ENCODE measurements around the gene IL1B.

Gene IL1B

DNA sequence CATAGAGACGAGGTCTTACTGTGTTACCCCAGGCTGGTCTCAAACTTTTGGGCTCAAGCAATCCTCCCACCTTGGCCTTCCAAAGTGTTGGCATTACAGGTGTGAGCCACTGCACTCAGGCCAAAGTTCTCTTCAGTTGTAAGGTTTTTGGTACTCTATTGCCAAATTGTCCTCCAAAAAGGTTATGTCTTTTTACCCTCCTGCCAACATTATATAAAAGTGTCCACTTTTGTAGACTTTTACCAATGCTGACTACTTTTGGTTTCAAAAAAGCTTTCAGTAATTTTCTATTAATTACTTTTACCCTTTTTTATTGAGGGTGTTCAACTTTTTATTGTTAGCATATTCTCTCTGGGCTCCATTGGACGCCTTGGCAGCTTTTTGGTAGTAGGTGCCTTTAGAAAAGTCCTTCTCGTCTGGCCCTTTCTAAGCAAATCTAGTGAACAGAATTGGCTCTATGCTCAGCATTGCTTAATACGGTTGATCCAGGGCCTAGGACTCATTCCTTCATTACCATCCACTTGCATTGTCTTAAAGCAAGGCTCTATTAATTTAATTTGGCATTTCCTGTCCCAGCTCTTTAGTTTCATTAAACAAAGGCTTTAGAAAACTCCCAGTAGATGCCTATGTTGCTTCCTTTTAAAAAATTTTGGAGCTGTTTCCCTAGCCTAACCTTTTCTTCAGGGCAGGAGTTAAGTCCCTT lies 35.5 kb downstream of the IL1B start:
- DNase-seq: no peak

DNA sequence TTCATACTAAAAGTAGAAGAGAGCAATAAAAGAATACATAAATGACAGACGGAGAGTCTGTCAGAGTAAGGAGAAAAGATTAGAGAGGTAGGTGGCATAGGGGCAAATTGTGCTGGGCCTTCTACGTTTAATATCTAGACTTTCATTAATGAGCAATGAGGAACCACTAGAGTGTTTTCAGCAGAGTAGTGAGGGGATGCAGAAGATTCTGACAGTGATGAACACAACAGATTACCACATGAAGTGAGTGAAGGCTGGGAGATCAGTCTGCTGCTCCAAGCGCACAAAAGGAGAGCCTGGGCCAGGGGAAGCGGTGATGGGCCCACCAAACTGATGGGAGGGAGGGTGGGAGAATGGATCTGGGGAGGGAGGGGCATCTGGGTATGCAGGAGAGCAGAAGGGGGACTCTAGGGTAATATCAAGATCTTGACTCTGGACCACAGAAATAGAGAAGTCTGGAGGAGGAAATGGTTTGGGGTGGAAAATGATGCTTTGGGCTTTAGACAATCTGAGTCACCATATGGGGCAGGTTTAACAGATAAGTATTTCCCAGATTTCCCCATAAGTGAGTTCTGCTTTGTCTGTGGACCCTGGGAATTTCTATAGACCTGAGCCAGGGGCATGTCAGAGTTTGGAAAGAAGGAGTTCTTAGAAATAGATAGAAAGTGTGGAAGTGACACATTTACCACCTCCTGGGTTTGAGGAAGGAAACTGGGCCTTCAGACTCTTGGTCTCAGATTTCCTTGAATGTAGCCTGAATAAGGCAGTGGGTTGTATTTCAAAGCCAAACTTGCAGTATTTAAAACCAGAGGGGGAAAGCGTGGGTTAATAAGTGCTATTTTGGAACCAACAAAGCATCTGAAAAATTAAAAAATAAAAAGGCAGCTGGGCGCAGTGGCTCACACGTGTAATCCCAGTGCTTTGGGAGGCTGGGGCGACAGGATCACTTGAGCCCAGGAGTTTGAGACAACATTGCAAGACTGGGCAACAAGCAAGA lies 37.3 kb downstream of the IL1B start:
- peak; percentile 37 to 58 for DNase-seq

DNA sequence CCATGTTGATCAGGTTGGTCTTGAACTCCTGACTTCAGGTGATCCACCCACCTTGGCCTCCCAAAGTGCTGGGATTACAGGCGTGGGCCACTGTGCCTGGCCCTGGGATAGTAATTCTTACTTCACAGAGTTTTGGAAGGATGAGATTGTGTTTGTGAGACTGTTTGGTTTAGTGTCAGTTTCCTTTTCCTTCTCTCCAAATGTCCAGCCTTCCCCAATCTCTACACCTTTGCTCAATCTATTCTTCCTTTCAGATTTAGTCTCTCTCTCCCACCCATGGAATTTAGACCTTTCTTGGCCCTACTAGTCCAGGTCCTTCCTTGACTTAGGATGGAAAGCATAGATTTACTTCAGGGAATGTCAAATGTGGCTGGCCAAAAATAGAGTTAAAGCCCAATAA lies 40.1 kb downstream of the IL1B start:
- no peak for DNase-seq

DNA sequence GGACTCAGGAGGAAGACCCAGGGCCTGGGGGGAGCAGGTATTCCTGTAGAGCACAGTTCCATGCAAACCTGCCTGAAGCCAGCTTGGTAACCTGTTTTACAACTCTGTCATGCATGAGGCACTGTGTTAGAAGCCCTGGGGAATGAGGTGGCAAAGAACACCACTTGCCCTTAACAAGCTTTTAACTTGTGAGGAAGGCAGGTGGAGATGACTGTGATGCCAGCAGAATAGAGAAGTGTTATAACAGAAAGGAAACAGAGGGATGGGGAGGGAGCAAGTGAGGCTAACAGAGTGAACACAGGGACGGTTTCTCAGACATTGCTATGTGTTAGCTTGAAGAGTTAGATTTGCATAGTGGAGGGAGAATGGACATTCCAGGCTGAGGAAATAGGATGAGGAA lies 40.8 kb downstream of the IL1B start:
- peak; percentile 68 for DNase-seq

DNA sequence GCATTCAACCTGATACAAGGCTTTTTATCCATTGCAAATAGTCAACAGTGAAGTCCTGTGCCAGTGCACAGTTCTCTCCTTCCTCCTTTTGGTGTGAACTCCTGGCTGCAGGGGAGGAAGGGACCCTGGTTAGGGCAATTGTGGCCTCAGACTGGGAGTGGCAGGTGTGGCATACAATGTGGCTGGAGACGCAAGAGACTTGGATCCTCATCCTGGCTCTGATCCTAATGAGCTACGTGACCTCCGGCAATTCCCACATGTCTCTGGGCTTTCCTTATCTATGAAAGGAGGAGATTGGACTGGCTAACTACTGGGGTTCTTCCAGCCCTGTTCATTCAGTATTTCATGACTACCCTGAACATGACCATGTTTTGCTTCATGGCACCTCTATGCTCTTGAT lies 41.7 kb downstream of the IL1B start:
- DNase-seq: no peak

DNA sequence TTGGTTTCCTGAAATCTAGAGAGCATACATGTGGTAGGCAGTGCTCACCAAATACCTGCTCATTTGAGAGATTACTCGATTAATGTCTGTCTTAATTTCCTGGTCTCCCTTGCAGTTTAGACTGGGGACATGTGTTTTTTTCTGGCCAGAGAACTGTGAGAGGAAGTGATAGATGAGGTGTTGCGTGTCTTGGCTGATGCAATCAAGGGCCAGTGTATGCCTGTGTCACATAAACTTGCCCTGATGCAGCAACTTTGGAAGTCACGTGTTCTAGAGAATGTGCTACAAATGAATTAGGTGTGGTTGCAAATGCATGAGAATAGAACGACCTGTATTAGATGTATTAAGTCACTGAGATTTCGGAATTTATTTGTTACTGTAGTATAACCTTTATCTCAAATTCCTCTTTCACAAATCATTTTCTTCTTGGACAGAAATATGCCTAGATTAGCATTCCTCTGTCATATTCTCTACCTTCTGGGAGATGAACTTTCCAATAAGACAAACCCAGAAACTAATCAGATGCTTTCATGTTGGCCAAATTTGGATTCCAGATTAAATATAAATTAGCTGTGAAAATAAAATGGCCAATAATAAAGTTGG lies 42.3 kb downstream of the IL1B start:
- peak; percentile 93 to 94 for DNase-seq

DNA sequence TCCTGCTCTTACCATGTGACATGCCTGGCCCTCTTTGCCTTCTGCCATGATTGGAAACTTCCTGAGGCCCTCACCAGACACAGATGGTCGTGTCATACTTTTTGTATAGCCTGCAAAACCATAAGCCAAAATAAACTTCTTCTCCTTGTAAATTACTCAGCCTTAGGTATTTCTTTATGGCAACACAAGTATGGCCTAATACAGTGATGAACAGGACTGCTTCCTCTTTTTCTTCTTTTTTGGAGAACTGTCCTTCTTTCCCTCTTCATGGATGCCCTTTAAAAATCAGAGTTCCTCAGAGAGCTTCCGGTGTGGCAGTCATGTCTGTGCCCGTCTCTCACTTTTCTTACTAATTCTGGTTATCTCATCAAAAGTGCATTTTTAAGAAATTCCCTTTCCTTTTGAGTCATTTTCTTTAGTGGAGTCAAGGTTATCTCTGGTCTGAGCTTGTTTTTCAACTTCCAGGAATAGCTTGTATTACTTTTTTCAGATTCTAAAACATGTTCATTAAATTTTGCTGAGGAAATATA lies 43.1 kb downstream of the IL1B start:
- DNase-seq: peak; percentile 87 to 88

DNA sequence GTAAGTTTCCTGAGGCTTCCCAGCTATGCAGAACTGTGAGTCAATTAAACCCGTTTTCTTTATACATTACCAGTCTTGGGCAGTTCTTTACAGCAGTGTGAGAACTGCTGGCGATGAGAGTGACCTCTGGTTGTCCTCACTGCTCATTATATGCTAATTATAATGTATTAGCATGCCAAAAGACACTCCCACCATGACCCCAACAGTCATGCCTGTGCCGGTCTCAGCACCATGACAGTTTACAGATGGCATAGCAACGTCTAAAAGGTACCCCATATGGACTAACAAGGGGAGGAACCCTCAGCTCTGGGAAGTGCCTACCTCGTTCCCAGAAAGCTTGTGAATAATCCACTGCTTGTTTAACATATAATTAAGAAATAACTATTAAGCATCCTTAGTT lies 44.2 kb downstream of the IL1B start:
- DNase-seq: no peak

DNA sequence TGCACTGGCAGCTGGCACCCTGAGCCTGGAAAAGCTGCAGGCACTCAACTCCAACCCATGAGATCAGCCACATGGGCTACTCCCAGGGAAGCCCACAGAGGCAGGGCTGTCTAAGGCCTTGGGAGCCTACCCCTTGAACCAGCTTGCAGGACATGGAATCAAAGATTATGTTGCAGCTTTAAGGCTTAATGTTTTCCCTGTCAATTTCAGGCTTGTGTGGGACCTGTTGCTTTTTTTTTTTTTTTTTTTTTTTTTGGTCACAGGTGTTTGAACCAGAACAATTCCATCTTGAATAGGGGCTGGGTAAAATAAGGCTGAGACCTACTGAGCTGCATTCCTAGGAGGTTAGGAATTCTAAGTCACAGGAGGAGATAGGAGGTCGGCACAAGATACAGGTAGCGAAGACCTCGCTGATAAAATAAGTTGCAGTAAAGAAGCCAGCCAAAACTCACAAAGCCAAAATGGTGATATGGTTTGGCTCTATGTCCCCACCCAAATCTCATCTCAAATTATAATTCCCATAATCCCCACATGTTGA lies 44.8 kb downstream of the IL1B start:
- no peak for DNase-seq

DNA sequence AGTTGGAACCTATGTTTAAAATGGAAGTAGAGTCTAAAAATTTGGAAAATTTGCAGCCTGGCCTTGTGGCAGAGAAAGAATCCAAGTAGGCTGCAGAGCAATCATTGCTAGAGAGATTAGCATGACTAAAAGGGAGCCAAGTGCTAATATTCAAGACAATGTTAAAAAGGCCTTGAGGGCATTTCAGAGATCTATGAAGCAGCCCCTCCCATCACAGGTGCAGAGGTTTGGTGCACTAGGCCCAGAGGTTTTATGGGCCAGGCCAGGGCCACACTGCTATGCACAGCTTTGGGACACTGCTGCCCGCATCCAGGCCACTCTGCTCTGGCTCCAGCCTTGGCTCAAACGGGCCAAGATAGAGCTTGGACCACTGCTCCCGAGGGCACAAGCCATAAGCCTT lies 45.6 kb downstream of the IL1B start:
- DNase-seq: no peak

DNA sequence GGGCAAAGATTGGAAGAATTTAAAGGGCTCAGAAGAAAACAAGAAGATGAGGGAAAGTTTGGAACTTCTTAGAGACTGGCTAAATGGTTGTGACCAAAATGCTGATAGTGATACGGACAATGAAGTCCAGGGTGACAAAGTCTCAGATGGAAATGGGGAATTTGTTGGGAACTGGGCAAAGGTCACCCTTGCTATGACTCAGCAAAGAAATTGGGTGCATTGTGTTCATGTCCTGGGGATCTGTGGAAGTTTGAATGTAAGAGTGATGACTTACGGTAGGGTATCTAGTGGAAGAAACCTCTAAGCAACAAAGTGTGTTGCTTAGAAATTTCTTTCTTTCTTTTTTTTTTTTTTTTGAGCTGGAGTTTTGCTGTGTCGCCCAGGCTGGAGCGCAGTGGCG lies 46.3 kb downstream of the IL1B start:
- no peak for DNase-seq

DNA sequence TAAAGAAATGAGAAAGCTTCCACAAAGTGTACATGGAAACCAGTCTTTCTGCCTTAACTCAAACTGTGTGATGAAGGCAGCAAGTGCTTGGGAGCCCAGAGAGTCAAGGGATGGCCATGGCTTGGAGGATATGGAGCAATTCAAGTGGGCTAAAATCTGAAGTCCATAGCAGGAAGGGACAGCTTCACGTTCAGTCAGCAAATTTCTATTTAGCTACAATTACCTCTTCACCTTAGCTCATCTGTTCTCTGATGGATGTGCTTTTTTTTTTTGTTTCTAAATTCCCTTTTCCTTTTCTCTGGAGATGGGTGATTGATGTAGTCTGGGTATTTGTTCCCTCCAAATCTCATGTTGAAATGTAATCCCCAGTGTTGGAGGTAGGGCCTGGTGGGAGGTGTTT lies 47.4 kb downstream of the IL1B start:
- no peak for DNase-seq

DNA sequence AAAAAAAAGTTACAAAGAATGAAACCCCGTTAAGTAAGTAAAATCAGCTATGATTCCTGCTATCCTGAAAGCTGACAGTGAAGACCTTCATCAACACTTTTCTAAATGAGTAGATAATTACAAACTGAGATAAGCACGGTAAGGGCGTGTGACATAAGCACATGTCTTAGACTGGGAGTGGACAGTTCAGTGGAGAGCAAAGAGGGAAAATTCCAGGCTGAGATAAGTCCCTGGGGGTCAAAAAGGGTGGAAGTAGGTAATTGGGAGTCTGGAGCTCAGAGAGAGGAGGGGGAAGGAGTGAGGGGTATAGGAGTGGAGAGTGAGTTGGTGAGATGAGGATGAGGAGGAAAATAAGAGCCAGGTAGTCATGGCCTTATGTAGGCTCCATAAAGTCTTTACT lies 47.9 kb downstream of the IL1B start:
- no peak for DNase-seq

DNA sequence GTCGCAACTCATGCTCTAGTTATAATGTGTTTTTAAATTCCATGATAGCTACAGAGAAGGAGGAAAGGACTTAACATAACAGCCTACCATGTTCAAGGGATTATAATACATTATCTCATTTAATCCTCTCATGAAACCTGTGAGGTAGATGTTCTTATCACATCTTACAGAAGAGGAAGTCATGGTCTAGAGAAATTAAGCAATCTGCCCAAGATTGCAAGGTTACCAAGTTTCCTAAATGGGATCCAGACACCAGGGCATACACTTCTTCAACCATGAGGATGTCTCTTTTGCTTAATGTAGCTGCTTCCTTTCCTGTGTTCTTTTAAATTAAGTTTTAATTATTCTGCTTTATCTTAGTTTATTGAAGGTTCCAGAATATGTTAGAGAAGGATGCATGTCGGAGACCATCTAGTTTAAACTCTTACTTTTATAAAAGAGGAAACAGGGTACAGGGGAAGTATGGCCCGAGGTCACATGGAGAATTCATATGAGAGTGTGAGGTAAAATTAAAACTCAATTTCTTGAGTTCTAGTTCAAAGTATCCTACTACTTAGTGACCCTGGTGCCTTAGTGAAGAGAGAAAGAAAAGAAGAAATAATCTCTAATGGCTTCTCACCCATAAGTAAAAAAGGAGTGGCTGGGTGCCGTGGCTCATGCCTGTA lies 48.7 kb downstream of the IL1B start:
- peak; percentile 80 to 81 for DNase-seq

DNA sequence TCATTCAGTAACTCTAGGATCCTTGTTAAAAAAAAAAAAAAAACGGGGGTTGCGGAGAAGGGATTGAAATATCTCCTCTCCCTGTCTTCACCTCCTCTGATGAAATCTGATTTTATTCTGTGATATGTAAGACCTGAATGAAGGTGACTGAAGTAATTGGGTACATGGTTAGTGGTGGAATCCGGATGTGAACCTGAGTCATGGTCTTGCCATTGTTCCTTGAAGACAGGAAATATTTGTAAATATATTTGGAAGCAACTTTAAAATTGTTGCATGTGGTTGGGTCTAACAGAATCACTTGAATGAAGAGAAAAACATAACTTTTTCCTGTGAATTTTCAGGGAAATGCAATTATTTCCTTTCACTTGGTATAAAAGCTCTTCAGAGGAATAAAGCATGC lies 49.3 kb downstream of the IL1B start:
- no peak for DNase-seq

DNA sequence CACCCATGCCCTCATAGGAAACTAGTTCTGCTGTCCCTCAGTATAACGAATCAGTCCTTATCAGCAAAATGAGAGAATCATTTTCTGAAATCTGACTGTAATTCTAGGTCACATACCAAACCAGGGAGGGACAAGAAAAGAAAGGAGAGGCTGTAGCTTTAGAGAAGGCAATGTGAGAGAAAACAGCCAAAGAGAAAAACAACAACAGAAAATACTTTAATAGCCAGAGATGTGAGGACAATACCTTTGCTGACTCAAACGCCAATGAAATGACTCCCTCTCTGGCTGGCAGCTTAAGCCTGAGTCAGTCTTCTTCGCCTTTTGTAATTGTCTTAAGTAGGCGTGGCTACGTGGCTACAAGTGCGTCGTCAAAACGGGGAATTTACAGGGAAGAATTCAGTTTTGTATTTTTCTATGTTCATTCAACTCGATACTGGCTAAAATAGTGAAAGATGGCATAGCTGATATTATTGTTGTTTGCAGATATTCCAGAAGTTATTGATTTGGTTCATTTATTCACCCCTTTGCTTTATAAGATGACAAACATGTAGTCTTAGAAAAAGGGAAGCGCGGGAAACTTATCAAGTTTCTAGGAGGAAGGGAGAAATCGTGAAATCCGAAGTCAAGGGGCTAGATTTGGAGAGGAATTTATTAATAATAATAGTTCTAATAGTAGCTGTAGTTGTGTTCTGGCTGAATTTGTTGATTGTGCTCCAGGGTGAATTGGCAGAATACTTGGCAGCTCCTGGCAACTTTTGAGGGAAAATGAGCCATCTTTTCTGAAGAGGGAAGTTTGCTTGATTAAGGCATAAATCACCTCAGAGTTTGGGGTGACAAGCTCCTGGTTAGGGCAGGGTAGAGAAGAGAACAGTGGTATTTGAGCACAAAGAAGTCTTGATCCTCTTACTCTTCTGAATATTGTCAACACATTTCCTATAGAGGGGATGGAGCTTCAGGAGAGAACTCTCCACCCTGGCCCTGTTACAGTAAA lies 52.1 kb downstream of the IL1B start, which contains the start of gene IL1A:
TSS of gene IL1A (minus strand) at position 295 of the 991 bp plus-strand sequence. CDS start 723 bp downstream, outside the sequence.
- DNase-seq: no peak

DNA sequence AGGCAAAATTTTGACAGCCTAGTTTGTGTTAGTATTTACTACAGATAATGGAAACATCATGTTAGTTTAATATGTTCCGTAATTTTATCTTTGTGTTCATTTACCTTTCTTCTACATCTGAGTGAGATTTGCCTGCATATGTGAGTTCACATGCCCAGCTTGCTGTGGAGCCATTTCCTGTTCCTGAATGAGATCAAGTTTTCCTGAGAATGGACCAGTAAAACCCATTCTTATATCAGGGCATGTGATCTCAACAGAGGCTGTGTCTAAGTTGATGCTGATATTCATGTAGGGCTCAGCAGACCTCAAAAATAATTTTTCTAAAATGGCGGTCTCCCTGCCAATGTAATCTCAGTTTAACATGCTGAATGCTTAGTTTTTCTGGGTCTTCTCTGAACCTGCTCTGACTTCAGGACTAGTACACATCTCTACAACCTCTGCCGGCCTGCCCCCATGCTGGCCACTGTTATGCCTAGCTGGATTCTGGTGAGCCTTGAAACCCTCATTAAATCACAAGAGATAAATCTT lies 53.3 kb downstream of the IL1B start:
- DNase-seq: no peak

DNA sequence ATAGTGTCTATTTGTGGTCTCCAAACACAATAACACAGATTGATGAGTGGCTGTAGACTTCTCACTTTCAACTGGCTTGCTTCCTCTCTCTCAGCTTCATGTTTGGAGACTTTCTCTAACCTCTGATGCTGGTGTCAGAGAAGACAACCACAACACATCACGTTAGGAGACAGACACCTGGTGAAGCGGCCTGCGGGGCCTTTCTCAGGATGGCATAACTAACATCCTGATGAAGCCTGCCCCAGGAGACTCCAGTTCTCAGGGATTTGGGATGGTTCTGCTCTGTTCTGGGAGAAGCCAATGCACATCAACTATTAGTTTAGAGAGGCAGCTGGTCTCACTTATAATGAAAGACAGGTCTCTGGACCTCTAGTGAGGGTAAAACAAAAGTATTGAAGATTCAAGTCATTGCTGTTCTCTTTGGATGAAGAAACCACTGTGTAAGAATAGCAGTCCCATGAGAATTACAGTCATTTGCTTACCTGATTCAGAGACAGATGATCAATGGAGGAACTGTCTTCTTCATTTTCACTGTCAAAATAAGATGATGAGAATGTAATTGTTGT lies 54.3 kb downstream of the IL1B start:
- DNase-seq: no peak

Measured in AML-193 (cell line).